ENCODE measurements around the gene CACNA1F. TPM values are rescaled to one million over a fixed set of nuclear protein-coding genes. Genes with fewer than 3 reads are reported as not detected.
A peak's percentile ranks its signal among the peaks of the same experiment; 100 is the strongest.

Gene CACNA1F
- total and polyA plus RNA-seq, 3 experiments from 2014 or later: 0.24 to 0.61 TPM; not detected in 1

DNA sequence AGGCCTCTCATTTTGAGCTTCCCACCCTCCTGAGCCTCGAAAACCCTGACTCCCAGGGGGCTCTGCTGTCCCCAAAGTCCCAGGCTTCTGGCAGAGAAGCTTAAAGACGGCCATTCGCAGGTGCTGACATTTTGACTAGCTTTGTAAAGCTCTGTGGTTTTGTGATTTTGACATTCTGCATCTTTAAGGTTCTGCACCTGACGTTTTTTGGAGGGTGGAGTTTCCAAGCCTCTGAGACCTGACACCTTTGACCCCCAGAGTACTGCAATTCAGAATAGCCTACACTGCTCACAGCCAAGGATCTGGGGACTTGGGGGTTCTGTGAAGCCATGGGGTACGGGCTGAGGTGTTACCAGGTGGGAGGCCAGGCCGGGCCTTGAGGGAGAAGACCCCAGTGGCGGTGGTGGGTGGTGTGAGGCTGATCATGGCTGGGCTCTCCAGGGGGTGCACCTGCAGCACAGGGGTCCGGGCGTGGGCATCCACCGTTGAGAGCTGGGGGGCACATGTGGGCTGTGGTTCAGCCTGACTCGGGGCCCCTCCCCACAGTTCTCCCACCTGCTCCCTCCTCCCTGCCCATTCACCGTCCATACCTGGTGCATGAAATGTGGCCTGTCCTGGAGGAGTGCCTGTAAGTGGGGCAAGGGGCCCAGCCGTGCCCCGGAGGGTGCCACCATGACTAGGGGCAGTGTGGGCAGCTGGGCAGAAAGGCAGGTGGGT, 24.1 kb upstream of the CACNA1F start:
- Mint-ChIP-seq H3K27me3 (peaks cover 0 to 1% of the 10 kb centered on the region in 2 donors), H3K9me3 (no peaks in the 10 kb centered on the region), H3K4me1 (peaks cover 16 to 37% (median 18%) of the 10 kb centered on the region in 3 donors), H3K4me3 (peak overlapping the region in 2 of 7 donors; percentile 39 to 69), H3K36me3 (peaks cover 0 to 3% (median 0%) of the 10 kb centered on the region in 3 donors), H3K27ac (peak overlapping the region in 5 of 8 donors; percentile 6 to 75 (median 68))
- Histone ChIP-seq H3K9me3 (ENCODE audit: low read length) (no peaks in the 10 kb centered on the region), H3K4me3 (ENCODE audit: low read length) (no peak overlapping the region), H3K27ac (ENCODE audit: low read depth, low read length) (no peak overlapping the region), H3K27me3 (ENCODE audit: insufficient read depth, low read length, poor library complexity, severe bottlenecking) (no peaks in the 10 kb centered on the region), H3K4me1 (ENCODE audit: insufficient read depth, low read length) (peaks cover 26% of the 10 kb centered on the region), H3K36me3 (ENCODE audit: insufficient read depth, low read length) (no peaks in the 10 kb centered on the region)
- POLR2A ChIA-PET: interaction anchor here (1.5 kb wide), 1 partner anchor 12 kb away, joined by 3 read pairs; no protein-coding TSS in a partner anchor
- no peak for DNase-seq
- CTCF ChIA-PET: interaction anchor here (1.0 to 2.3 kb wide), 2 partner anchors 12 to 101 kb away, joined by 3 to 10 read pairs; no protein-coding TSS in a partner anchor

DNA sequence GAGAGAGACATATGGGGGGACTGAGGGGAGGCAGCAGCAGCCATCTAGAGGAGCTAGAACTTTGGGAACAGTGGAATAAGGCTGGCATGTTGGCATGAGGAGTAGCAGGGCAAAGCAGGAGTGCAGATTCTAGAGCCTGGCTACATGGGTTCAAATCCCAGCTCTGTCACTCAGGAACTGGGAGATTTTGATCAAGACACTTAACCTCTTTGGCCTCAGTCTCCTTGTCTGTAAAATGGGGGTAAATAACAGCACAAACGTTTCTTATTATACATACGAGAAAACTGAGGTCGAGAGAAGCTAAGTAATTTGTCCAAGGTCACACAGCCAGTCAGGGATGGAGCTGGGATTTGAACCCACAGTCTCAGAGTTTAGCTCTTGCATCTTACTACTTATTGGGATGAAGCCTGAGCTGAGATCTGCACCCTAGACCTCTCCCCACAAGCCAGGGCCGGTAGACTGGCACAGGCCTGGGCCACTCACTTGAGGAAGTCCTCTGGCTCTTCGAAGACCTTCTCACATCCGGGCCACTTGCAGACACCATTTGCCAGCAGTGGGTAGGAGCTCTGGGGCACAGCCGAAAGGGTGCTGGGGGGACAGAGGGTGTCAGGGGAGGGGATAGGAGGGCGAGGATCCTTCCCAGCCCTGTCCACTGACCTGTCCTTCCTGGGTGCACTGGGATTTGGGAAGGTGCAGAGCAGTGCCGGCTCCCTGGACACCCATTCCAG, 23.3 kb upstream of the CACNA1F start:
- Histone ChIP-seq H3K4me1 (ENCODE audit: insufficient read depth, low read length) (peaks cover 26% of the 10 kb centered on the region), H3K4me3 (ENCODE audit: low read length) (no peak overlapping the region), H3K27ac (ENCODE audit: low read depth, low read length) (no peak overlapping the region), H3K9me3 (ENCODE audit: low read length) (no peaks in the 10 kb centered on the region), H3K27me3 (ENCODE audit: insufficient read depth, low read length, poor library complexity, severe bottlenecking) (no peaks in the 10 kb centered on the region), H3K36me3 (ENCODE audit: insufficient read depth, low read length) (no peaks in the 10 kb centered on the region)
- peaks cover 16 to 35% (median 18%) of the 10 kb centered on the region in 3 donors for H3K4me1 Mint-ChIP-seq
- peaks cover 0 to 1% of the 10 kb centered on the region in 2 donors for H3K27me3 Mint-ChIP-seq
- POLR2A ChIA-PET: interaction anchor here (1.5 kb wide), 1 partner anchor 13 kb away, joined by 3 read pairs; no protein-coding TSS in a partner anchor
- CTCF ChIA-PET: interaction anchor here (1.0 to 2.3 kb wide), 2 partner anchors 13 to 101 kb away, joined by 3 to 10 read pairs; no protein-coding TSS in a partner anchor
- H3K36me3 Mint-ChIP-seq: peaks cover 0 to 3% (median 0%) of the 10 kb centered on the region in 3 donors
- no peak overlapping the region for H3K4me3 Mint-ChIP-seq
- DNase-seq: no peak
- peak overlapping the region in 3 of 8 donors; percentile 54 to 86 (median 58) for H3K27ac Mint-ChIP-seq
- no peaks in the 10 kb centered on the region for H3K9me3 Mint-ChIP-seq

DNA sequence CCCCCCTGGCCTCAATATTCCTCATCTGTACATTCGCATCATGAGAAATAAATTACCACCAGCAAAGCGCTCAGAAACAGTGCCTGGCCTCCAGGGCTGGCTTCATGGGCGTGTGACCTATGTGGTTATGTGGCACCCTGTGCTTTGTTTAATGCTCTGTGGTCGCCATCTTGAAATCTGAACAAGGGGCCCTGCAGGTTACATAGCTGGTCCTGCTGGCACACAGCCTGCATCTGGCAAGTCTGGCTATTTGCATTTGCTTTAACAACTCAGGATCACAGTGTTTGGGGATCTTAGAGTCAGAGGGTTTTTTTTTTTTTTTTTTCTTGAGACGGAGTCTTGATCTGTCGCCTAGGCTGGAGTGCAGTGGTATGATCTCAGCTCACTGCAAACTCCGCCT, 21.5 kb upstream of the CACNA1F start:
- H3K27me3 Mint-ChIP-seq: peaks cover 0 to 3% of the 10 kb centered on the region in 2 donors

DNA sequence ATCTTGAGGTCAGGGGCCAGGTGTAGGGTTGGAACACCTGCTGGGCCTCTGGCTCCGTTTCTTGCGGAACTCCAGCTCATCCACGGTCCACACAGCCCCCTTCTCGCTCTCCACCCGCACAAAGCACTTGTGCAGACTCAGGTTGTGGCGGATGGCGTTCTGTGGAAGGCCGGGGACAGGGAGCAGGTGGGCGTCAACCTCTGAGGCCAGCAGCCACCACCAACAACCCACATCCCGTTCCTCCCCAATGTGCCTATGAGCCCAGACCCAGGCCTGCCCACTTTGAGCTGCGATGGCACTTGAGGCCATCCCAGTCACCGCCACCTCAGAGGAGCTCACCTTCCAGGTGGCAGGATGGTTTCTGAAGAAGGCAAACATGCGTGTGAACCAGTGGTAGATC, 18.2 kb upstream of the CACNA1F start:
- peaks cover 5 to 8% (median 8%) of the 10 kb centered on the region in 3 donors for H3K4me1 Mint-ChIP-seq
- Histone ChIP-seq H3K4me1 (ENCODE audit: insufficient read depth, low read length) (no peaks in the 10 kb centered on the region), H3K27ac (ENCODE audit: low read depth, low read length) (no peak overlapping the region), H3K27me3 (ENCODE audit: insufficient read depth, low read length, poor library complexity, severe bottlenecking) (no peaks in the 10 kb centered on the region), H3K4me3 (ENCODE audit: low read length) (no peak overlapping the region), H3K36me3 (ENCODE audit: insufficient read depth, low read length) (no peaks in the 10 kb centered on the region), H3K9me3 (ENCODE audit: low read length) (no peaks in the 10 kb centered on the region)
- no peak for DNase-seq
- no peaks in the 10 kb centered on the region for H3K9me3 Mint-ChIP-seq
- H3K4me3 Mint-ChIP-seq: peak overlapping the region in 1 of 7 donors; percentile 24
- ChIA-PET CTCF (no interaction called here), POLR2A (no interaction called here)
- H3K27ac Mint-ChIP-seq: peak overlapping the region in 2 of 8 donors; percentile 26 to 55
- H3K27me3 Mint-ChIP-seq: peaks cover 0 to 3% of the 10 kb centered on the region in 2 donors
- peaks cover 0 to 38% (median 0%) of the 10 kb centered on the region in 3 donors for H3K36me3 Mint-ChIP-seq

More for the DNA sequence above, 21.5 kb upstream of the CACNA1F start:
- H3K36me3 Mint-ChIP-seq: peaks cover 0 to 13% (median 0%) of the 10 kb centered on the region in 3 donors
- Histone ChIP-seq H3K9me3 (ENCODE audit: low read length) (no peaks in the 10 kb centered on the region), H3K27me3 (ENCODE audit: insufficient read depth, low read length, poor library complexity, severe bottlenecking) (no peaks in the 10 kb centered on the region), H3K27ac (ENCODE audit: low read depth, low read length) (no peak overlapping the region), H3K4me1 (ENCODE audit: insufficient read depth, low read length) (peaks cover 26% of the 10 kb centered on the region), H3K4me3 (ENCODE audit: low read length) (no peak overlapping the region), H3K36me3 (ENCODE audit: insufficient read depth, low read length) (no peaks in the 10 kb centered on the region)
- H3K4me3 Mint-ChIP-seq: no peak overlapping the region
- no peaks in the 10 kb centered on the region for H3K9me3 Mint-ChIP-seq
- peaks cover 21 to 39% (median 23%) of the 10 kb centered on the region in 3 donors for H3K4me1 Mint-ChIP-seq
- ChIA-PET POLR2A (no interaction called here), CTCF (no interaction called here)
- peak overlapping the region in 1 of 8 donors; percentile 86 for H3K27ac Mint-ChIP-seq
- no peak for DNase-seq

DNA sequence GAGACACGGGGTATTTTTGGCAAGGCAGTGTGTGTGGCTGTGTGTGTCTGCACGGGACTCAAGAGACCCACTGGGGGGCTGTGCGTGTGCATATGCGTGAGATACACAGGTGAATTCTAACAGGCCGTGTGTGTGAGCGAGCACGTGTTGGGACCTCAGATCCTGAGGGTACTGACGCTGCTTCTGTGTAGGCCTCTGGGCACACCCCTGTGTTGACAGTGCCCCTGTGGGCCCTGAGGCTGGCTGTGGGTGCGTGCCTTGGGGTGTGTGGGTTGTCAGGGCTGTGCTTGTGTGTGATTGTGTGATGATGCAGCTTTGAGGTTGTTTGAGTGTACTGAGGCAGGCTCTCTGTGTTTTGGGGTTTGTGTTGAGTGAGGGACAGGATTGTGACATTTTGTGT, 17.4 kb upstream of the CACNA1F start:
- Histone ChIP-seq H3K4me1 (ENCODE audit: insufficient read depth, low read length) (no peaks in the 10 kb centered on the region), H3K27me3 (ENCODE audit: insufficient read depth, low read length, poor library complexity, severe bottlenecking) (no peaks in the 10 kb centered on the region), H3K9me3 (ENCODE audit: low read length) (no peaks in the 10 kb centered on the region), H3K27ac (ENCODE audit: low read depth, low read length) (no peak overlapping the region), H3K4me3 (ENCODE audit: low read length) (no peak overlapping the region), H3K36me3 (ENCODE audit: insufficient read depth, low read length) (no peaks in the 10 kb centered on the region)
- H3K36me3 Mint-ChIP-seq: peaks cover 0 to 44% (median 1%) of the 10 kb centered on the region in 3 donors
- DNase-seq: no peak
- H3K4me3 Mint-ChIP-seq: peak overlapping the region in 1 of 7 donors; percentile 32
- CTCF ChIA-PET: interaction anchor here (1.1 kb wide), 1 partner anchor 13 kb away, joined by 3 read pairs; no protein-coding TSS in a partner anchor
- POLR2A ChIA-PET: no interaction called here
- H3K4me1 Mint-ChIP-seq: peaks cover 5 to 8% (median 7%) of the 10 kb centered on the region in 3 donors
- peaks cover 0 to 3% of the 10 kb centered on the region in 2 donors for H3K27me3 Mint-ChIP-seq
- peak overlapping the region in 6 of 8 donors; percentile 47 to 82 (median 74) for H3K27ac Mint-ChIP-seq
- H3K9me3 Mint-ChIP-seq: no peaks in the 10 kb centered on the region

DNA sequence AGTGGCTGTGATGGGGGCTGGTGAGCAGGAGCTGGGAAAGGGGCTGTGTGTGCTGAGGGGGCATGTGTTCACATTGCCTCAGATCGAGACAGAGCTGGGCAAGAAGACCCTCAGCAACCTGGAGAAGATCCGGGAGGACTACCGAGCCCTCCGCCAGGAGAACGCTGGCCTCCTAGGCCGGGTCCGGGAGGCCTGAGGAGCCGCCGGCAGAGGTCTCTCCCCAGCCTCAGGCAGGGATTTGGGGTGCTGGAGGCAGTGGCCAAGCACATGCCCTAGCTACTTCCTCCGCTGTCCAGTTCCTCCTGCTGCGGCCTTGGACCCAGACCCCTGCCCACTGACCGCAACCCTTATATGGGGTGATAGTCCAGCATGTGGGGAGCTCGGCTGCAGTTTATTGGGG, 16.9 kb upstream of the CACNA1F start:
- H3K4me3 Mint-ChIP-seq: peak overlapping the region in 1 of 7 donors; percentile 44
- no peak overlapping the region for H3K4me3 ChIP-seq (ENCODE audit: low read length)
- no peaks in the 10 kb centered on the region for H3K4me1 ChIP-seq (ENCODE audit: insufficient read depth, low read length)
- H3K9me3 ChIP-seq (ENCODE audit: low read length): no peaks in the 10 kb centered on the region
- H3K27ac ChIP-seq (ENCODE audit: low read depth, low read length): no peak overlapping the region
- peaks cover 5 to 8% (median 7%) of the 10 kb centered on the region in 3 donors for H3K4me1 Mint-ChIP-seq
- ChIA-PET CTCF (interaction anchor here (1.1 kb wide), 1 partner anchor 13 kb away, joined by 3 read pairs; no protein-coding TSS in a partner anchor), POLR2A (no interaction called here)
- peaks cover 0 to 47% (median 2%) of the 10 kb centered on the region in 3 donors for H3K36me3 Mint-ChIP-seq
- peak overlapping the region in 1 of 8 donors; percentile 17 for H3K27ac Mint-ChIP-seq
- peaks cover 0 to 4% of the 10 kb centered on the region in 2 donors for H3K27me3 Mint-ChIP-seq
- DNase-seq: no peak
- no peaks in the 10 kb centered on the region for H3K9me3 Mint-ChIP-seq
- H3K27me3 ChIP-seq (ENCODE audit: insufficient read depth, low read length, poor library complexity, severe bottlenecking): no peaks in the 10 kb centered on the region
- no peaks in the 10 kb centered on the region for H3K36me3 ChIP-seq (ENCODE audit: insufficient read depth, low read length)

DNA sequence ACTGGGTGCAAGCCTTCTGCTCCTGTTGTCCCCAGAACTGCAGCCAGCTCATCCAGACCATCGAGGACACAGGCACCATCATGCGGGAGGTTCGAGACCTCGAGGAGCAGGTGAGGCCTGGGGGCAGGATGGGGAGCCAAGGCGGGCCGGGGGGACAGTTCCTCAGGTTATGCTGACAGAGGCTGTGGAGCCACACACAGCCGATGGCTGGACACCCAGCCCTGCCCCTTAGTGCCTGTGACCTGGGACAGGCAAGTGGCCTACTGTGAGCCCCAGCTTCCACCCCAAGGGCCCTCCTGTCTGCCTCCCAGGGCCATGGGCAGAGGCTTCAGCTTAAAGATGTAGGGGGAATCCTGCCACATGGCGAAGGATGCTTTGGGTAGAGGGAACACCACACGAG, 16.5 kb upstream of the CACNA1F start:
- no peak overlapping the region for H3K4me3 Mint-ChIP-seq
- H3K27me3 Mint-ChIP-seq: peaks cover 0 to 6% of the 10 kb centered on the region in 2 donors
- H3K27ac Mint-ChIP-seq: peak overlapping the region in 1 of 8 donors; percentile 17
- Histone ChIP-seq H3K27ac (ENCODE audit: low read depth, low read length) (no peak overlapping the region), H3K27me3 (ENCODE audit: insufficient read depth, low read length, poor library complexity, severe bottlenecking) (no peaks in the 10 kb centered on the region), H3K4me1 (ENCODE audit: insufficient read depth, low read length) (no peaks in the 10 kb centered on the region), H3K9me3 (ENCODE audit: low read length) (no peaks in the 10 kb centered on the region), H3K36me3 (ENCODE audit: insufficient read depth, low read length) (no peaks in the 10 kb centered on the region), H3K4me3 (ENCODE audit: low read length) (no peak overlapping the region)
- H3K36me3 Mint-ChIP-seq: peaks cover 0 to 51% (median 2%) of the 10 kb centered on the region in 3 donors
- H3K4me1 Mint-ChIP-seq: peaks cover 5 to 8% (median 7%) of the 10 kb centered on the region in 3 donors
- no peaks in the 10 kb centered on the region for H3K9me3 Mint-ChIP-seq
- no peak for DNase-seq
- ChIA-PET CTCF (interaction anchor here (1.1 kb wide), 1 partner anchor 14 kb away, joined by 3 read pairs; no protein-coding TSS in a partner anchor), POLR2A (no interaction called here)

All from CD8-positive, alpha-beta memory T cell (primary cell).